GM18520 (cell line): ENCODE results near the gene IGFALS.

Experiments
- ATAC-seq: cut with Tn5 transposase; IDR thresholded peaks from one replicate; pipeline ENCODE4 v1.9.1; 2021; ENCODE audit not compliant: unreplicated experiment

The IGFALS gene

GRCh38 chr16:1777375-1778199 is 15.9 kb downstream of the IGFALS start:
- no peak for ATAC-seq

GRCh38 chr16:1776991-1777374 is 16.5 kb downstream of the IGFALS start:
- no peak for ATAC-seq

- ATAC-seq, result no peak
Measured at GRCh38 chr16:1776672-1776955, 16.9 kb downstream of the IGFALS start.

- no peak for ATAC-seq
Measured at GRCh38 chr16:1775846-1776671, 17.4 kb downstream of the IGFALS start.

- ATAC-seq, result no peak
Measured at GRCh38 chr16:1775006-1775845, 18.3 kb downstream of the IGFALS start.

- ATAC-seq, result no peak
Measured at GRCh38 chr16:1774448-1774780, 19.1 kb downstream of the IGFALS start.

GRCh38 chr16:1773703-1774447 is 19.6 kb downstream of the IGFALS start:
- ATAC-seq, result no peak

GRCh38 chr16:1772908-1773702 is 20.4 kb downstream of the IGFALS start, which contains the start of gene MRPS34:
Gene MRPS34 (minus strand): TSS chr16:1773134. CDS start chr16:1773119, 15 bp downstream.
- peak; percentile 41 for ATAC-seq

- no peak for ATAC-seq
Measured at GRCh38 chr16:1772362-1772907, 21.1 kb downstream of the IGFALS start, which contains the start of gene EME2. Gene EME2 (plus strand): TSS chr16:1772810. CDS start chr16:1773228, 418 bp downstream.

GRCh38 chr16:1771864-1772361 is 21.6 kb downstream of the IGFALS start:
- ATAC-seq, result no peak

GRCh38 chr16:1771188-1771863 is 22.2 kb downstream of the IGFALS start, which contains the start of gene NME3:
Gene NME3 (minus strand): TSS chr16:1771543. CDS start chr16:1771534, 9 bp downstream.
- ATAC-seq, result no peak

GRCh38 chr16:1770328-1771187 is 22.9 kb downstream of the IGFALS start:
- no peak for ATAC-seq

- no peak for ATAC-seq
Measured at GRCh38 chr16:1769402-1770300, 23.9 kb downstream of the IGFALS start.

GRCh38 chr16:1768767-1769401 is 24.6 kb downstream of the IGFALS start:
- no peak for ATAC-seq

- ATAC-seq, result no peak
Measured at GRCh38 chr16:1768061-1768766, 25.3 kb downstream of the IGFALS start.
